RWPE1 (cell line): ENCODE measurements around the gene CT47B1.
"Not testable (repeated sequence)": the region's sequence is repeated elsewhere in the genome, so short reads cannot be mapped to it uniquely, and the experiment has no call there.

Experiments used
- CTCF ChIA-PET: fragments of 350-600 bp; sonication (Branson Sonifier 250); formaldehyde crosslinking; extraction: SDS; loops from one replicate; lab custom pipeline; 2021; lab: Yijun Ruan, JAX
- POLR2A ChIA-PET: fragments of 400-600 bp; formaldehyde crosslinking; extraction: SDS; loops from one replicate; lab custom pipeline; 2020; ENCODE audit warnings: antibody characterized with exemption; ENCODE audit not compliant: low non-redundant PET; lab: Yijun Ruan, JAX
- DNase-seq: peaks from one replicate; pipeline ENCODE4 v3.0.0; 2012; ENCODE audit warnings: low spot score
- H3K27ac ChIP-seq: fragments of 450-650 bp; 2 replicates; pipeline ENCODE4 v1.5.1; 2017
- TF ChIP-seq, protein P1 (sequence below): fragments of 450-650 bp; conservative IDR thresholded peaks from 2 replicates; pipeline ENCODE4 v1.5.1; 2017; ENCODE audit warnings: low read depth, mild to moderate bottlenecking

Gene CT47B1

GRCh38 chrX:120875766-120876165, at the start of gene CT47B1:
TSS of gene CT47B1 (minus strand) at chrX:120875866. CDS start at chrX:120875670, 196 bp downstream.
- H3K27ac ChIP-seq, POLR2A ChIA-PET, DNase-seq, CTCF ChIA-PET: not testable (repeated sequence)

DNA sequence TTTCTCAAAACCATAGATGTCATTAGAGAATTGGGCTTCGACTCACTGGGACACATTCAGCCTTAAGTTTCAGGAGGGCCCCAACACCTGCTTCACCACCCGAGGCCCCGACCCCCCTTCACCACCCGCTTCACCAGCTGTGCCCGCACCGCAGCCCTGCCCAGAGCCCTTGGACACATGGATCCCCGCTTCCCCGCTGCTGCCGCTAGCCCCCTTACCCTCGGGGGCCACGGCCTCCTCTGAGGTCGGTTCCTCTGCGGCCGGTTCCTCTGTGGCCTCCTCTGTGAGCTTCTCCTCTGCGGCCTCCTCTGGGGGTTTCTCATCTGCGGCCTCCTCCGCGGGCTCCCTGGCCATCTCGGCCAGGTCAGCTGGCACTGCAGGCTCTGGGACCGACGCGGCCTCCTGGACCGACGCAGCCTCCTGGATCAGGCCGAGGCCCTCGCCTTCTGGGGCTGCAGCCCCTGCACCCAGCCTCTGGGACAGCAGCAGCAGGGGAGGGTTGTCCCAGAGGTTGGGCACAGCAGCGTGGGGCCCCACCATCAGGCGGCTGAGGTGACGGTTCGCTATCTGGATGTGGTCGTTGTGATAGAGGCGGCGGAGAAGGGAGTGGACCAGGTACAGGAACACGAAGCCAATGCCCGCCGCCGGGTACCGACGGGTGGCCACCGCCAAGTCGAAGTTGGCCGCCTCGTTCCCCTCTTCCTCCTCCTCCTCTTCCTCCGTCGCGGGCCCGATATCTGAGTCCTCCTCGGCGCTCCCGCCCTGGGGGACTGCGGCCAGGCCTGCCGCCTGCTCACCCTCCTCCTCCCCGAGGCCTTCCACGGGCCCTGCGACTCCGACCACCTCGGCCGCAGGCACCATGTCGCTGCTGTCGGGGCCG, 748 bp downstream of the CT47B1 start:
- no peak for DNase-seq
- H3K27ac ChIP-seq, result no peak overlapping the region
- CTCF ChIA-PET, result no interaction called here
- TF ChIP-seq, protein P1, sequence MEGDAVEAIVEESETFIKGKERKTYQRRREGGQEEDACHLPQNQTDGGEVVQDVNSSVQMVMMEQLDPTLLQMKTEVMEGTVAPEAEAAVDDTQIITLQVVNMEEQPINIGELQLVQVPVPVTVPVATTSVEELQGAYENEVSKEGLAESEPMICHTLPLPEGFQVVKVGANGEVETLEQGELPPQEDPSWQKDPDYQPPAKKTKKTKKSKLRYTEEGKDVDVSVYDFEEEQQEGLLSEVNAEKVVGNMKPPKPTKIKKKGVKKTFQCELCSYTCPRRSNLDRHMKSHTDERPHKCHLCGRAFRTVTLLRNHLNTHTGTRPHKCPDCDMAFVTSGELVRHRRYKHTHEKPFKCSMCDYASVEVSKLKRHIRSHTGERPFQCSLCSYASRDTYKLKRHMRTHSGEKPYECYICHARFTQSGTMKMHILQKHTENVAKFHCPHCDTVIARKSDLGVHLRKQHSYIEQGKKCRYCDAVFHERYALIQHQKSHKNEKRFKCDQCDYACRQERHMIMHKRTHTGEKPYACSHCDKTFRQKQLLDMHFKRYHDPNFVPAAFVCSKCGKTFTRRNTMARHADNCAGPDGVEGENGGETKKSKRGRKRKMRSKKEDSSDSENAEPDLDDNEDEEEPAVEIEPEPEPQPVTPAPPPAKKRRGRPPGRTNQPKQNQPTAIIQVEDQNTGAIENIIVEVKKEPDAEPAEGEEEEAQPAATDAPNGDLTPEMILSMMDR, result no peak
- POLR2A ChIA-PET, result no interaction called here

GRCh38 chrX:120857240-120857639, 18.4 kb downstream of the CT47B1 start:
- DNase-seq, result no peak
- TF ChIP-seq, protein P1, result no peak
- ChIA-PET POLR2A (no interaction called here), CTCF (no interaction called here)
- no peak overlapping the region for H3K27ac ChIP-seq

DNA sequence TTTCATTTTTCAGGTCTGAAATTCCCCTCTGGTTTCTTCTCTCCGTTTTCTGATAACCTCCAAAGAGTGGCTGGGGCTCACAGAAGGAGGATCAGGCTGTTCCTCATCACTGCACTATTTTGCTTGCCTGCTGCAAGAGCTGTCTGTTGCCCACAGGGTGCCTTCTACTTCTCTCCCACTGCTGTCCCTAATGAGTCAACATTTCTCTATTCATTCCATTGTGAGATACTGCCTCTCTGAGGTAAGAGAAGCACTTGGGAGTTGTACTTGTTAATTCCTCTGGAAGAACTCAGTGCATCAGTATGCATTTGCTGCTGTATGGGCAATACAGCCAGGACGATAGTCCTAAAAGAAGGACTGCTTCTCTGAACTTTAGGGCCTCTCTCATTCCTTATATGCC, 34.8 kb downstream of the CT47B1 start:
- no peak overlapping the region for H3K27ac ChIP-seq
- ChIA-PET POLR2A (no interaction called here), CTCF (no interaction called here)
- DNase-seq, result no peak
- TF ChIP-seq, protein P1, result no peak

DNA sequence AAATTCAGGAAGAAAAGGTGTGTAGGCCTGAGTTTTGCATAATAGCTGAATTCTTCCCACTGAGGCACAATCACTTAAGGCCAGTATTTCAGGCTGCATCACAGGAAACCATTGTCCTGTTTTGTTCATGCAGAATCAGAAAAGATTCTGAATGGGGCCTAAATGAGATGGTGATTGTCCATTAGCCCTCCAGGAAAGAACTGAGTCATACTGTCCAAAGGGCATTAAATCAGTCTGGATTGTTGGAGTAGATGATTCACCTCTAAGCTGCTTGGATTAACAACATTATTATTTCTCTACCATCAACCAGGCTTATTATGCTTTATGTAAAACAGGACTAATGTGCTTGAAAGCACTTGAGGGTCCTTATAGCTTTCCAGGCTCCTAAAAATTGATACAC, 36.2 kb downstream of the CT47B1 start:
- ChIA-PET POLR2A (no interaction called here), CTCF (no interaction called here)
- TF ChIP-seq, protein P1, result no peak
- peak; percentile 4 for DNase-seq
- H3K27ac ChIP-seq, result no peak overlapping the region

DNA sequence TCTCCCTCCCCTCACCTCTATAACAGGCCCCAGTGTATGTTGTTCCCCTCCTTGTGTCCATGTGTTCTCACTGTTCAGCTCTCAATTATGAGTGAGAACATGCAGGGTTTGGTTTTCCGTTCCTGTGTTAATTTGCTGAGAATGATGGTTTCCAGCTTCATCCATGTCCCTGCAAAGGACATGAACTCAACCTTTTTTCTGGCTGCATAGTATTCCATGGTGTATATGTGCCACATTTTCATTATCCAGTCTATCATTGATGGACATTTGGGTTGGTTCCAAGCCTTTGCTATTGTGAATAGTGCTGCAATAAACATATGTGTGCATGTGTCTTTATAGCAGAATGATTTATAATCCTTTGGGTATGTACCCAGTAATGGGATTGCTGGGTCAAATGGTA, 48.5 kb downstream of the CT47B1 start:
- CTCF ChIA-PET, H3K27ac ChIP-seq, POLR2A ChIA-PET, DNase-seq: not testable (repeated sequence)

- TF ChIP-seq, protein P1, result no peak
- CTCF ChIA-PET, result no interaction called here
- DNase-seq, result no peak
- H3K27ac ChIP-seq, result no peak overlapping the region
- POLR2A ChIA-PET, result no interaction called here
Measured at GRCh38 chrX:120825146-120825545, 50.5 kb downstream of the CT47B1 start.
